Activated CD8-positive, alpha-beta T cell treated with anti-CD3 and anti-CD28 coated beads, Interleukin-2, amount 10 ng/mL, durations not matched to agents 7 days and 5 days (primary cell): ENCODE results near the gene GALM. TPM values are rescaled to one million over a fixed set of nuclear protein-coding genes. Genes with fewer than 3 reads are reported as not detected.
"Not testable (repeated sequence)": the region's sequence is repeated elsewhere in the genome, so short reads cannot be mapped to it uniquely, and the experiment has no call there.

Experiments
- ATAC-seq: fragments of 150-1000 bp; cut with Tn5 transposase; one replicate; pipeline ENCODE4 v1.10.0; 2021; ENCODE audit warnings: moderate library complexity
- CTCF ChIA-PET: fragments of 350-600 bp; sonication (Branson Sonifier 250); formaldehyde crosslinking; loops from one replicate; lab custom pipeline; 2021; ENCODE audit warnings: antibody characterized with exemption; lab: Charles Lee
- POLR2A ChIA-PET: fragments of 350-600 bp; sonication (Branson Sonifier 250); formaldehyde crosslinking; loops from one replicate; lab custom pipeline; 2021; ENCODE audit warnings: antibody characterized with exemption; lab: Charles Lee
- DNase-seq: peaks from one replicate; pipeline ENCODE4 v3.0.0-alpha.2; 2020
- H3K27ac Mint-ChIP-seq: one replicate; pipeline ENCODE4 v1.8.0; 2021; ENCODE audit warnings: mild to moderate bottlenecking, mixed read lengths
- H3K27me3 Mint-ChIP-seq: one replicate; pipeline ENCODE4 v1.8.0; 2021; ENCODE audit warnings: low read depth, mixed read lengths
- H3K36me3 Mint-ChIP-seq: one replicate; pipeline ENCODE4 v1.8.0; 2021; ENCODE audit warnings: low read depth, mixed read lengths
- H3K4me1 Mint-ChIP-seq: one replicate; pipeline ENCODE4 v1.8.0; 2021; ENCODE audit warnings: low read depth, mixed read lengths
- H3K4me3 Mint-ChIP-seq: one replicate; pipeline ENCODE4 v1.8.0; 2021; ENCODE audit warnings: mild to moderate bottlenecking, mixed read lengths
- H3K9me3 Mint-ChIP-seq: one replicate; pipeline ENCODE4 v1.8.0; 2022; ENCODE audit warnings: mixed read lengths; ENCODE audit not compliant: insufficient read depth
- total RNA-seq, 2 experiments: library from RNA; stranded (reverse); gene quantifications; one replicate each; pipeline ENCODE4 v1.2.3, GENCODE V29; 2021

GALM gene
- total RNA-seq, 2 experiments from 2014 or later, result 27.6 TPM

DNA sequence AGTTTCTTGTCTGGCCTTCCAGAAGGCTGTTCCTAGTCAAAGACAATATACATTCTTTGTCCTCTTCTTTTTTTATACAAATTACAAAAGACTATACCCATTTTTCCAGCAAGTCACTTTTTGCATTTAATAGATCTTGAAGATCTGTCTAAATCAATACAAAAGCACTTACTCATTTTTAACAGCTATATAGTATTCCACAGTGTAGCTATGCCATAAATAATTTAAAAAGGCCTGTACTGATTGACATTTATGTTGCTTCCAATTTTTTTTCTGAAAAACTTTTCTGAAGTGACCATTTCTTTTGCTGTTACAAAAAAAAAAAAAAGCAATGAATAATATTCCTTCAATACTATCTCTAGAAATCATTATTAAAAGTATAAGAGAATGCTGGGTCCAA lies 32.9 kb upstream of the GALM start:
- CTCF ChIA-PET, result interaction anchor here (1.5 kb wide), 1 partner anchor 51 kb away, joined by 4 read pairs; no protein-coding TSS in a partner anchor
- H3K9me3 Mint-ChIP-seq, result no peaks in the 10 kb centered on the region

GRCh38 chr2:38633895-38634294 lies 32.0 kb upstream of the GALM start:
- CTCF ChIA-PET, result interaction anchor here (1.1 to 1.6 kb wide), 2 partner anchors 14 to 31 kb away, joined by 3 to 12 read pairs; partner anchors contain the start of gene HNRNPLL
- no peaks in the 10 kb centered on the region for H3K9me3 Mint-ChIP-seq
- H3K4me1 Mint-ChIP-seq, result peaks cover 32% of the 10 kb centered on the region
- DNase-seq, result no peak
- no peak overlapping the region for H3K4me3 Mint-ChIP-seq
- H3K27ac Mint-ChIP-seq, result peak overlapping the region; percentile 39
- POLR2A ChIA-PET, result interaction anchor here (0.7 kb wide), 1 partner anchor 15 kb away, joined by 3 read pairs; no protein-coding TSS in a partner anchor
- H3K27me3 Mint-ChIP-seq, result no peaks in the 10 kb centered on the region
- no peak for ATAC-seq
- H3K36me3 Mint-ChIP-seq, result no peaks in the 10 kb centered on the region

More for the DNA sequence above, 32.9 kb upstream of the GALM start:
- H3K27me3 Mint-ChIP-seq, result no peaks in the 10 kb centered on the region
- ATAC-seq, result no peak
- H3K4me1 Mint-ChIP-seq, result peaks cover 32% of the 10 kb centered on the region
- H3K27ac Mint-ChIP-seq, result no peak overlapping the region
- H3K4me3 Mint-ChIP-seq, result no peak overlapping the region
- no peaks in the 10 kb centered on the region for H3K36me3 Mint-ChIP-seq
- POLR2A ChIA-PET, result no interaction called here
- DNase-seq, result no peak

DNA sequence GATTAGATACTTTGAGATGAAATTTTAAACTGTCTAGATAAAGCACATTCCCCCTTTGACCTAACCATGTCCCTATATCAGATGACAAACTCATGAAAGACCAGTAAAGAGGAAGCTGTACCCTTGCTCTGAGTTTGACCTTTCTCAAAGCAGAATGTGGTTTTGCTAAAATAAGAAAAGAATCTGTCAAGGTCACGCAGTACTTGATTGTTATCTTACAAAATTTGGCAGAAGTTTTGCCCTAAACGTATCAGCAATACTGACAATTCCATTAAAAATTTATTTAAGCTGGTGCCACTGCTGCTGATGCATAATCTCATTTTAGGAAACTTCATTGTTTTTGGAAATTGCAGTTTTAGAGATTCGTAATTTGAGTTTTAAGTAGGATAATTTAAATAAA lies 31.2 kb upstream of the GALM start:
- CTCF ChIA-PET, result interaction anchor here (0.8 to 1.6 kb wide), 3 partner anchors 7 to 32 kb away, joined by 3 to 12 read pairs (median 3); partner anchors contain the start of gene HNRNPLL
- Mint-ChIP-seq H3K27ac (peak overlapping the region; percentile 57), H3K36me3 (no peaks in the 10 kb centered on the region), H3K4me3 (peak overlapping the region; percentile 25), H3K27me3 (no peaks in the 10 kb centered on the region), H3K4me1 (peaks cover 32% of the 10 kb centered on the region), H3K9me3 (no peaks in the 10 kb centered on the region)
- ATAC-seq, result peak; percentile 73
- POLR2A ChIA-PET, result interaction anchor here (0.7 to 1.0 kb wide), 2 partner anchors 19 to 76 kb away, joined by 3 read pairs; no protein-coding TSS in a partner anchor
- no peak for DNase-seq

GRCh38 chr2:38635139-38635538 lies 30.8 kb upstream of the GALM start:
- Mint-ChIP-seq H3K36me3 (no peaks in the 10 kb centered on the region), H3K9me3 (no peaks in the 10 kb centered on the region), H3K4me1 (peaks cover 32% of the 10 kb centered on the region), H3K4me3 (no peak overlapping the region), H3K27me3 (no peaks in the 10 kb centered on the region), H3K27ac (no peak overlapping the region)
- ATAC-seq, result no peak
- POLR2A ChIA-PET, result interaction anchor here (0.7 to 1.0 kb wide), 2 partner anchors 18 to 76 kb away, joined by 3 read pairs; no protein-coding TSS in a partner anchor
- CTCF ChIA-PET, result interaction anchor here (0.8 to 1.6 kb wide), 3 partner anchors 8 to 32 kb away, joined by 3 to 12 read pairs (median 3); partner anchors contain the start of gene HNRNPLL
- no peak for DNase-seq

GRCh38 chr2:38636069-38636468 lies 29.8 kb upstream of the GALM start:
- Mint-ChIP-seq H3K4me1 (peaks cover 32% of the 10 kb centered on the region), H3K27ac (no peak overlapping the region), H3K27me3 (no peaks in the 10 kb centered on the region), H3K36me3 (no peaks in the 10 kb centered on the region), H3K9me3 (no peaks in the 10 kb centered on the region), H3K4me3 (no peak overlapping the region)
- CTCF ChIA-PET, result interaction anchor here (1.0 kb wide), 1 partner anchor 10 kb away, joined by 3 read pairs; no protein-coding TSS in a partner anchor
- DNase-seq, result no peak
- POLR2A ChIA-PET, result no interaction called here
- ATAC-seq, result no peak

DNA sequence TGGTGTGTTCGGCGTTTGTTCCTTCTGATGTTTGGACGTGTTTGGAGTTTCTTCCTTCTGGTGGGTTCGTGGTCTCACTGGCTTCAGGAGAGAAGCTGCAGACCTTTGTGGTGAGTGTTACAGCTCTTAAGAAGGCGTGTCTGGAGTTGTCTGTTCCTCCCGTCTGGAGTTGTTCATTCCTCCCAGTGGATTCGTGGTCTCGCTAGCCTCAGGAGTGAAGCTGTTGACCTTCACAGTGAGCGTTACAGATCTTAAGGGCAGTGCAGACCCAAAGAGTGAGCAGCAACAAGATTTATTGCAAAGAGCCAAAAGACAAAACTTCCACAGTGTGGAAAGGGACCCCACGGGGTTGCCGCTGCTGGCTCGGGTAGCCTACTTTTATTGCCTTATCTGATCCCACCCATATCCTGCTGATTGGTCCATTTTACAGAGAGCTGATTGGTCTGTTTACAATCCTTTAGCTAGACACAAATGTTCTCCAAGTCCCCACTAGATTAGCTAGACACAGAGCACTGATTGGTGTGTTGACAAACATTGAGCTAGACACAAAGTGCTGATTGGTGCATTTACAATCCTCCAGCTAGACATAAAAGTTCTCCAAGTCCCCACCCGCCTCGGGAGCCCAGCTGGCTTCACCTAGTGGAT lies 23.4 kb upstream of the GALM start:
- CTCF ChIA-PET, result interaction anchor here (1.5 to 3.2 kb wide), 5 partner anchors 11 to 39 kb away, joined by 6 to 13 read pairs (median 11); partner anchors contain the start of genes GALM and HNRNPLL
- H3K36me3 Mint-ChIP-seq, result peaks cover 17% of the 10 kb centered on the region
- H3K27ac Mint-ChIP-seq, result peak overlapping the region; percentile 76

GRCh38 chr2:38643021-38643671 lies 22.8 kb upstream of the GALM start:
- peaks cover 10% of the 10 kb centered on the region for H3K9me3 Mint-ChIP-seq
- peaks cover 40% of the 10 kb centered on the region for H3K4me1 Mint-ChIP-seq
- H3K27ac Mint-ChIP-seq, result peak overlapping the region; percentile 92
- H3K36me3 Mint-ChIP-seq, result peaks cover 22% of the 10 kb centered on the region
- ChIA-PET POLR2A (interaction anchor here (1.0 to 3.4 kb wide), 5 partner anchors 10 to 108 kb away, joined by 3 to 20 read pairs (median 7); partner anchors contain the start of gene SRSF7), CTCF (interaction anchor here (1.5 to 3.2 kb wide), 6 partner anchors 10 to 40 kb away, joined by 5 to 13 read pairs (median 8); partner anchors contain the start of genes GALM and HNRNPLL)
- H3K4me3 Mint-ChIP-seq, result no peak overlapping the region
- ATAC-seq, result peak; percentile 17
- H3K27me3 Mint-ChIP-seq, result no peaks in the 10 kb centered on the region
- DNase-seq, result no peak

More for the DNA sequence above, 23.4 kb upstream of the GALM start:
- POLR2A ChIA-PET, result interaction anchor here (1.6 to 3.4 kb wide), 3 partner anchors 11 to 108 kb away, joined by 4 to 20 read pairs (median 7); partner anchors contain the start of gene SRSF7
- not testable (repeated sequence) for ATAC-seq, H3K9me3 Mint-ChIP-seq, H3K27me3 Mint-ChIP-seq, DNase-seq, H3K4me3 Mint-ChIP-seq
- peaks cover 34% of the 10 kb centered on the region for H3K4me1 Mint-ChIP-seq

DNA sequence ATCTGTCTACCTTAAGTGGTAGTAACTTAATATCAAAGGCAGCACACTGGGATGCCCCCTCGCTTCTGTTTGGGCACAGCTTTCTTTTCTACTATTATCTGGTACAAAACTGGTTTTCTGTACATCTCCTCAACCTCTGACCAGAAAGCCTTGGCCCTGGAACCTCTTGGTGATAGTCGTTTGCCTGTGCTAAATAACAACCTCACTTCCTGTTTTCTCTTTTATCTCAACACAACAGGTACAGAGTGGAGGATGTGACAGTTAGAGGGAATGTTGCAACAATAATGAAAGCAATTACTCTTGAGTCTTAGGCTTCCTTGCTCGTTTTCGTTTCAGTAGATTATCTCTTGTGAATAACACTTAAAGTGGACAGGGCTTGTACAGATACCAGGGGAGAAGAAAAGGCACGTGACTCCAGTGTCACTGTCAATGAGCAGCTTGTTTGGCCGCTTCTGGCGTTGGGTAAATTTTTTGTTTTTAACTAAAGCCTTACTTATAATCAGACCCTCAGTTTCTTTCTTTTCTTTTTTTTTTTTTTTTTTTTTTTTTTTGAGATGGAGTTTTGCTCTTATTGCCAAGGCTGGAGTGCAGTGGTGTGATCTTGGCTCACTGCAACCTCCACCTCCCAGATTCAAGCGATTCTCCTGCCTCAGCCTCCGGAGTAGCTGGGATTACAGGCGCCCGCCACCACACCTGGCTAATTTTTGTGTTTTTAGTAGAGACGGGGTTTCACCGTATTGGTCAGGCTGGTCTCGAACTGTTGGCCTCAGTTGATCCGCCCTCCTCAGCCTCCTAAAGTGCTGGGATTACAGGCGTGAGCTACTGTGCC lies 22.0 kb upstream of the GALM start:
- H3K4me3 Mint-ChIP-seq, result peak overlapping the region; percentile 59
- peaks cover 30% of the 10 kb centered on the region for H3K36me3 Mint-ChIP-seq
- ATAC-seq, result peak; percentile 81
- DNase-seq, H3K27me3 Mint-ChIP-seq: not testable (repeated sequence)
- CTCF ChIA-PET, result interaction anchor here (1.5 to 3.2 kb wide), 6 partner anchors 9 to 40 kb away, joined by 5 to 13 read pairs (median 8); partner anchors contain the start of genes GALM and HNRNPLL
- H3K27ac Mint-ChIP-seq, result peak overlapping the region; percentile 92
- H3K9me3 Mint-ChIP-seq, result peaks cover 18% of the 10 kb centered on the region
- peaks cover 47% of the 10 kb centered on the region for H3K4me1 Mint-ChIP-seq
- POLR2A ChIA-PET, result interaction anchor here (1.0 to 3.4 kb wide), 4 partner anchors 9 to 42 kb away, joined by 3 to 20 read pairs (median 7); no protein-coding TSS in a partner anchor

GRCh38 chr2:38648107-38648761 lies 17.7 kb upstream of the GALM start:
- Mint-ChIP-seq H3K4me1 (peaks cover 65% of the 10 kb centered on the region), H3K27me3 (no peaks in the 10 kb centered on the region), H3K9me3 (peaks cover 21% of the 10 kb centered on the region), H3K36me3 (peaks cover 37% of the 10 kb centered on the region), H3K27ac (peak overlapping the region; percentile 64), H3K4me3 (no peak overlapping the region)
- ChIA-PET CTCF (interaction anchor here (1.1 to 3.8 kb wide), 3 partner anchors 16 to 46 kb away, joined by 3 to 22 read pairs (median 6); partner anchors contain the start of gene HNRNPLL), POLR2A (interaction anchor here (0.8 to 2.1 kb wide), 3 partner anchors 14 to 18 kb away, joined by 3 to 11 read pairs (median 4); partner anchors contain the start of gene GALM)
- no peak for DNase-seq
- ATAC-seq, result no peak

DNA sequence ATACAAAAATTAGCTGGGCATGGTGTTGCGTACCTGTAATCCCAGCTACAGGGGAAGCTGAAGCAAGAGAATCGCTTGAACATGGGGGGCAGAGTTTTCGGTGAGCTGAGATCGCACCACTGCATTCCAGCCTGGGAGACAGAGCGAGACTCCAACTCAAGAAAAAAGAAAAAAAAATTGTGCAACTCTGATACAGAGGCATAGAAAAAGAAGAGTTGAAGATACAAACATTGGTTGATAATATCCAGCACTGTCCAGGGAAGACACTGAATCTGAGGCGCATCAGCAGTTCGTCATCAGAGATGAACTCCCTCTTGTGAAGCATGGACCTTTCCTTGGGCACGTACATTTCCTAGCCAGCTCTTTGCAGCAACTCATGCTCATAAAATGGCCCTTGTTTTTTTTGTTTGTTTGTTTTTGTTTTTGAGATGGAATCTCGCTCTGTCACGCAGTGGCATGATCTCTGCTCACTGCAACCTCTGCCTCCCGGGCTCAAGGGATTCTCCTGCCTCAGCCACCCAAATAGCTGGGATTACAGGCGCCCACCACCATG lies 16.7 kb upstream of the GALM start:
- Mint-ChIP-seq H3K36me3 (peaks cover 32% of the 10 kb centered on the region), H3K27me3 (no peaks in the 10 kb centered on the region), H3K9me3 (peaks cover 21% of the 10 kb centered on the region), H3K4me1 (peaks cover 67% of the 10 kb centered on the region), H3K27ac (no peak overlapping the region), H3K4me3 (no peak overlapping the region)
- DNase-seq (no peak), ATAC-seq (no peak)
- ChIA-PET CTCF (interaction anchor here (1.1 to 3.8 kb wide), 3 partner anchors 15 to 47 kb away, joined by 3 to 22 read pairs (median 6); partner anchors contain the start of gene HNRNPLL), POLR2A (interaction anchor here (0.6 to 1.4 kb wide), 4 partner anchors 15 to 102 kb away, joined by 3 to 4 read pairs (median 4); partner anchors contain the start of gene SRSF7)
